ENCODE data around the gene PER2.

Gene PER2

GRCh38 chr2:238203973-238204683 is 84.3 kb downstream of the PER2 start:
- Histone ChIP-seq H3K4me1 (ENCODE audit: control insufficient read depth, insufficient read depth, low read length) (peaks cover 6% of the 10 kb centered on the region), H3K9me3 (ENCODE audit: control insufficient read depth, insufficient read depth, low read depth, low read length) (no peaks in the 10 kb centered on the region), H3K27ac (ENCODE audit: extremely low read depth, low read depth, low read length) (peak overlapping the region; percentile 84), H3K4me3 (ENCODE audit: low read depth, low read length) (peak overlapping the region; percentile 23), H3K36me3 (ENCODE audit: control insufficient read depth in 2 of 2, insufficient read depth in 1 of 2, low read length in 2 of 2) (peaks cover 0 to 11% of the 10 kb centered on the region in 2 experiments; a peak in 1 of 3 replicates)
- TF ChIP-seq ZNF214 (tag by site-specific recombination; IDR thresholded peaks at IDR 0.05; ENCODE audit: borderline replicate concordance), result no peak
- TF ChIP-seq, protein P1, sequence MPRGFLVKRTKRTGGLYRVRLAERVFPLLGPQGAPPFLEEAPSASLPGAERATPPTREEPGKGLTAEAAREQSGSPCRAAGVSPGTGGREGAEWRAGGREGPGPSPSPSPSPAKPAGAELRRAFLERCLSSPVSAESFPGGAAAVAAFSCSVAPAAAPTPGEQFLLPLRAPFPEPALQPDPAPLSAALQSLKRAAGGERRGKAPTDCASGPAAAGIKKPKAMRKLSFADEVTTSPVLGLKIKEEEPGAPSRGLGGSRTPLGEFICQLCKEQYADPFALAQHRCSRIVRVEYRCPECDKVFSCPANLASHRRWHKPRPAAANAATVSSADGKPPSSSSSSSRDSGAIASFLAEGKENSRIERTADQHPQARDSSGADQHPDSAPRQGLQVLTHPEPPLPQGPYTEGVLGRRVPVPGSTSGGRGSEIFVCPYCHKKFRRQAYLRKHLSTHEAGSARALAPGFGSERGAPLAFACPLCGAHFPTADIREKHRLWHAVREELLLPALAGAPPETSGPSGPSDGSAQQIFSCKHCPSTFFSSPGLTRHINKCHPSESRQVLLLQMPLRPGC (tag by site-specific recombination; IDR thresholded peaks at IDR 0.05), result no peak
- no peak for TF ChIP-seq MZF1 (tag by site-specific recombination; IDR thresholded peaks at IDR 0.05; ENCODE audit: borderline replicate concordance)
- TF ChIP-seq ZNF169 (tag by site-specific recombination; IDR thresholded peaks at IDR 0.05), result no peak
- TF ChIP-seq ZNF24 (tag by site-specific recombination; IDR thresholded peaks at IDR 0.05), result no peak
- TF ChIP-seq ZNF513 (tag by site-specific recombination; IDR thresholded peaks at IDR 0.05), result no peak
- TF ChIP-seq ZIC2 (tag by site-specific recombination; IDR thresholded peaks at IDR 0.05), result no peak
- TF ChIP-seq ZNF121 (tag by site-specific recombination; IDR thresholded peaks at IDR 0.05), result no peak
- TF ChIP-seq, protein P2, sequence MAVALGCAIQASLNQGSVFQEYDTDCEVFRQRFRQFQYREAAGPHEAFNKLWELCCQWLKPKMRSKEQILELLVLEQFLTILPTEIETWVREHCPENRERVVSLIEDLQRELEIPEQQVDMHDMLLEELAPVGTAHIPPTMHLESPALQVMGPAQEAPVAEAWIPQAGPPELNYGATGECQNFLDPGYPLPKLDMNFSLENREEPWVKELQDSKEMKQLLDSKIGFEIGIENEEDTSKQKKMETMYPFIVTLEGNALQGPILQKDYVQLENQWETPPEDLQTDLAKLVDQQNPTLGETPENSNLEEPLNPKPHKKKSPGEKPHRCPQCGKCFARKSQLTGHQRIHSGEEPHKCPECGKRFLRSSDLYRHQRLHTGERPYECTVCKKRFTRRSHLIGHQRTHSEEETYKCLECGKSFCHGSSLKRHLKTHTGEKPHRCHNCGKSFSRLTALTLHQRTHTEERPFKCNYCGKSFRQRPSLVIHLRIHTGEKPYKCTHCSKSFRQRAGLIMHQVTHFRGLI (tag by site-specific recombination; IDR thresholded peaks at IDR 0.05), result no peak
- TF ChIP-seq ZNF398 (tag by site-specific recombination; IDR thresholded peaks at IDR 0.05), result no peak
- TF ChIP-seq ZNF768 (tag by site-specific recombination; IDR thresholded peaks at IDR 0.05), result no peak
- no peak for TF ChIP-seq ZNF416 (tag by site-specific recombination; IDR thresholded peaks at IDR 0.05)
- no peak for TF ChIP-seq KLF7 (tag by site-specific recombination; IDR thresholded peaks at IDR 0.05; ENCODE audit: borderline replicate concordance)
- no peak for TF ChIP-seq ZNF133 (tag by site-specific recombination; IDR thresholded peaks at IDR 0.05)
- TF ChIP-seq ZNF776 (tag by site-specific recombination; IDR thresholded peaks at IDR 0.05; ENCODE audit: borderline replicate concordance), result no peak
- TF ChIP-seq IKZF3 (tag by site-specific recombination; IDR thresholded peaks at IDR 0.05), result peak; percentile 31; the same call in 1 of the 2 replicates
- peak; percentile 62 for TF ChIP-seq ZNF335 (tag by site-specific recombination; conservative IDR thresholded peaks at IDR 0.05)
- TF ChIP-seq KLF1 (tag by site-specific recombination; IDR thresholded peaks at IDR 0.05), result 0 out of 2 replicates have a peak, but pooled peaks have one; percentile 10
- TF ChIP-seq ZNF280C (tag by site-specific recombination; IDR thresholded peaks at IDR 0.05), result no peak
- no peak for TF ChIP-seq ZNF341 (tag by site-specific recombination; IDR thresholded peaks at IDR 0.05; ENCODE audit: low read depth)
- ChIA-PET CTCF (interaction anchor here (0.7 kb wide), 1 partner anchor 234 kb away, joined by 3 read pairs; no protein-coding TSS in a partner anchor), POLR2A (interaction anchor here (1.0 to 1.7 kb wide), 2 partner anchors 35 to 36 kb away, joined by 5 read pairs; partner anchors contain the start of gene HES6)

All from HEK293 (cell line).